ENCODE measurements around the gene CASQ1.
A peak's percentile ranks its signal among the peaks of the same experiment; 100 is the strongest.

CASQ1 gene

DNA sequence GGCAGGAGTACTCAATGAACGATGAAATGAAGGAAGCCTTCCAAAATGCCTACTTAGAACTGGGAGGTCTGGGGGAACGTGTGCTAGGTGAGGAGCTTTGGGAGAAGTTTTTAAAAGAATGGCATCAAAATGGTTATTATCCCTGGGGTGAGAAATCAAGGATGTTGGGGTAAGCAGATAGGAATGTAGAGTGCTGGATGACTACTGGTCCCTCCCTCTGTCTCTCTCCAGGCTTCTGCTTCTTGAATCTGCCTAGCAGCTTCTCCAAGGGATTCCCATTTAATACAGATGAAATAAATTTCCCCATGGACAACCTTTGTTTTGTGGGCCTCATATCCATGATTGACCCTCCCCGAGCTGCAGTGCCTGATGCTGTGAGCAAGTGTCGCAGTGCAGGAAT lies 19.0 kb upstream of the CASQ1 start:
- no peak overlapping the region for H3K9ac ChIP-seq (ENCODE audit: low read length)
- no peaks in the 10 kb centered on the region for H3K36me3 ChIP-seq (replicated peaks; ENCODE audit: low read depth, low read length)
- no peak overlapping the region for H3K4me2 ChIP-seq (ENCODE audit: low read length)
- H3K4me3 ChIP-seq (ENCODE audit: low read length), result no peak overlapping the region
- no peak overlapping the region for H3K27ac ChIP-seq (ENCODE audit: low read length)
- H3K4me1 ChIP-seq (ENCODE audit: low read length), result peaks cover 39% of the 10 kb centered on the region
- peaks cover 68% of the 10 kb centered on the region for H3K27me3 ChIP-seq (ENCODE audit: low read depth, low read length)
- H4K20me1 ChIP-seq (ENCODE audit: insufficient read depth, low read length), result no peaks in the 10 kb centered on the region
- no peaks in the 10 kb centered on the region for H3K79me2 ChIP-seq (ENCODE audit: low read length)
- H3K9me3 ChIP-seq (ENCODE audit: insufficient read depth, low read length), result no peaks in the 10 kb centered on the region
- H2AFZ ChIP-seq (ENCODE audit: low read depth, low read length), result no peak overlapping the region
- no peak for TF ChIP-seq EZH2phosphoT487 (IDR thresholded peaks at IDR 0.05; ENCODE audit: low read depth)
- TF ChIP-seq, protein P1, sequence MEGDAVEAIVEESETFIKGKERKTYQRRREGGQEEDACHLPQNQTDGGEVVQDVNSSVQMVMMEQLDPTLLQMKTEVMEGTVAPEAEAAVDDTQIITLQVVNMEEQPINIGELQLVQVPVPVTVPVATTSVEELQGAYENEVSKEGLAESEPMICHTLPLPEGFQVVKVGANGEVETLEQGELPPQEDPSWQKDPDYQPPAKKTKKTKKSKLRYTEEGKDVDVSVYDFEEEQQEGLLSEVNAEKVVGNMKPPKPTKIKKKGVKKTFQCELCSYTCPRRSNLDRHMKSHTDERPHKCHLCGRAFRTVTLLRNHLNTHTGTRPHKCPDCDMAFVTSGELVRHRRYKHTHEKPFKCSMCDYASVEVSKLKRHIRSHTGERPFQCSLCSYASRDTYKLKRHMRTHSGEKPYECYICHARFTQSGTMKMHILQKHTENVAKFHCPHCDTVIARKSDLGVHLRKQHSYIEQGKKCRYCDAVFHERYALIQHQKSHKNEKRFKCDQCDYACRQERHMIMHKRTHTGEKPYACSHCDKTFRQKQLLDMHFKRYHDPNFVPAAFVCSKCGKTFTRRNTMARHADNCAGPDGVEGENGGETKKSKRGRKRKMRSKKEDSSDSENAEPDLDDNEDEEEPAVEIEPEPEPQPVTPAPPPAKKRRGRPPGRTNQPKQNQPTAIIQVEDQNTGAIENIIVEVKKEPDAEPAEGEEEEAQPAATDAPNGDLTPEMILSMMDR (IDR thresholded peaks at IDR 0.05; ENCODE audit: low read depth, low read length), result no peak

DNA sequence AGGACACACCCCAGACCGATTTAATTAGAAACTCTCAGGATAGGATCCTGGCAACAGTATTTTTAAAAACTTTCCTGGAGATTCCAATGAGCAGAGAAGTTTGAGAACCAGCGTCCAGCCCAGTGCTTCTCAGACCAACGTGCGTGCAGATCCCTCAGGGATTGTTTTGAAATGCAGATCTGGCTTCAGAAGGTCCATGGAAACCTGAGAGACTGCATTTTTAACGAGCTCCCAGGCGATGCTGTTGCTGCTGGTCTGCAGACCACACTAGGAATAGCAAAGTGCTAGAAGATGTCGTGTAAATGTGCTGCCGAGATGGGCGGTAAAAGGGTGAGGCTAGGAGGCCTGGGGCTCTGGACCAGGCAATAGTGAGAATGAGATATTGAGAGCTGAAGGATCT lies 18.4 kb upstream of the CASQ1 start:
- Histone ChIP-seq H3K4me3 (ENCODE audit: low read length) (no peak overlapping the region), H3K9me3 (ENCODE audit: insufficient read depth, low read length) (no peaks in the 10 kb centered on the region), H2AFZ (ENCODE audit: low read depth, low read length) (no peak overlapping the region), H3K79me2 (ENCODE audit: low read length) (no peaks in the 10 kb centered on the region), H3K4me1 (ENCODE audit: low read length) (peaks cover 43% of the 10 kb centered on the region), H3K27me3 (ENCODE audit: low read depth, low read length) (peaks cover 62% of the 10 kb centered on the region), H4K20me1 (ENCODE audit: insufficient read depth, low read length) (no peaks in the 10 kb centered on the region), H3K9ac (ENCODE audit: low read length) (no peak overlapping the region), H3K4me2 (ENCODE audit: low read length) (no peak overlapping the region), H3K27ac (ENCODE audit: low read length) (no peak overlapping the region), H3K36me3 (replicated peaks; ENCODE audit: low read depth, low read length) (no peaks in the 10 kb centered on the region)
- TF ChIP-seq EZH2phosphoT487 (IDR thresholded peaks at IDR 0.05; ENCODE audit: low read depth), result no peak
- TF ChIP-seq, protein P1 (IDR thresholded peaks at IDR 0.05; ENCODE audit: low read depth, low read length), result no peak

DNA sequence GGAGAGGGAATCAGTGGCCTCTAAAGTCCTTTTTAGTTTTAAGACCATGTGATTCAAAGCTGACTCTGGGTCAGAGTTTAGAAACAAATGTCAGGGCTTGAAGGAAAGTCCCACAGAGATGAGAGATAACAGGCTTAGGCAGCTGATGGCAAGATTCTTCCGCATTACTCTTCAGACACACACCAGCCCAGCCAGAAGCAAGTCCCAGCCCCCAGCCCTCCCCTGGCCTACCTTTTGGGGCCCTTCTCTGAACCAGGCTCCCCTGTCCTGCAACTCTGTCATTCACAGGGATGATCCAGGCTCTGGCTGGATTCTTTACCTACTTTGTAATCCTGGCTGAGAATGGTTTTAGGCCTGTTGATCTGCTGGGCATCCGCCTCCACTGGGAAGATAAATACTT lies 13.1 kb upstream of the CASQ1 start:
- Histone ChIP-seq H3K4me1 (ENCODE audit: low read length) (peaks cover 15% of the 10 kb centered on the region), H3K27ac (ENCODE audit: low read length) (no peak overlapping the region; the same call in 1 of the 2 replicates), H3K4me3 (ENCODE audit: low read length) (peak overlapping the region; percentile 17; the same call in 1 of the 2 replicates), H3K36me3 (replicated peaks; ENCODE audit: low read depth, low read length) (no peaks in the 10 kb centered on the region), H3K27me3 (ENCODE audit: low read depth, low read length) (peaks cover 53% of the 10 kb centered on the region), H3K4me2 (ENCODE audit: low read length) (peak overlapping the region; percentile 20), H3K9me3 (ENCODE audit: insufficient read depth, low read length) (no peaks in the 10 kb centered on the region), H3K9ac (ENCODE audit: low read length) (no peak overlapping the region; the same call in 1 of the 2 replicates), H2AFZ (ENCODE audit: low read depth, low read length) (no peak overlapping the region; the same call in 1 of the 2 replicates), H4K20me1 (ENCODE audit: insufficient read depth, low read length) (no peaks in the 10 kb centered on the region), H3K79me2 (ENCODE audit: low read length) (no peaks in the 10 kb centered on the region)
- TF ChIP-seq, protein P1 (IDR thresholded peaks at IDR 0.05; ENCODE audit: low read depth, low read length), result no peak
- no peak for TF ChIP-seq EZH2phosphoT487 (IDR thresholded peaks at IDR 0.05; ENCODE audit: low read depth)

DNA sequence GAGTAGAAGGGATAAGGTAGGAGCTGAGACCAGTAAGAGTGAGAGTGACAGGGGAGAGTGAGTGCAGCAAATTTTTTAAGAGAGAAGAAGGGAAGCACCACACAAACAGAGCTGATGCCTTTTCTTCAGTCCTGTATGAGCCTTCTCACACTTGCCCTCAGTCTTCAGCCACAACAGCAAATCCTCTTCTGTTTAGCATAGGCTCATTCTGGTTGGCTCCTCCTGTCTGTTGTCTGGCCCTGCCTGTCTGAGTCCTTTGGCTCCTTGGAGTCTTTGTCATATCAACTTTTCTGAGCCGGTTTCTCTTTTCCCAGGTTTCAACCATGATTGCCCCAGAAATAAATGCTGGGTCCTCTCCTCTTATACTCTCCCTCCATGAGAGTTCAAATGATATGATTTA lies 12.7 kb upstream of the CASQ1 start:
- peak overlapping the region; percentile 20 for H3K4me2 ChIP-seq (ENCODE audit: low read length)
- H3K27me3 ChIP-seq (ENCODE audit: low read depth, low read length), result peaks cover 49% of the 10 kb centered on the region
- H3K27ac ChIP-seq (ENCODE audit: low read length), result no peak overlapping the region; the same call in 1 of the 2 replicates
- no peak for TF ChIP-seq EZH2phosphoT487 (IDR thresholded peaks at IDR 0.05; ENCODE audit: low read depth)
- TF ChIP-seq, protein P1 (IDR thresholded peaks at IDR 0.05; ENCODE audit: low read depth, low read length), result no peak
- no peaks in the 10 kb centered on the region for H3K9me3 ChIP-seq (ENCODE audit: insufficient read depth, low read length)
- H3K79me2 ChIP-seq (ENCODE audit: low read length), result no peaks in the 10 kb centered on the region
- H3K36me3 ChIP-seq (replicated peaks; ENCODE audit: low read depth, low read length), result no peaks in the 10 kb centered on the region
- peak overlapping the region; percentile 17; the same call in 1 of the 2 replicates for H3K4me3 ChIP-seq (ENCODE audit: low read length)
- no peak overlapping the region; the same call in 1 of the 2 replicates for H2AFZ ChIP-seq (ENCODE audit: low read depth, low read length)
- no peak overlapping the region; the same call in 1 of the 2 replicates for H3K9ac ChIP-seq (ENCODE audit: low read length)
- H3K4me1 ChIP-seq (ENCODE audit: low read length), result peaks cover 11% of the 10 kb centered on the region; the same call in 1 of the 2 replicates
- H4K20me1 ChIP-seq (ENCODE audit: insufficient read depth, low read length), result no peaks in the 10 kb centered on the region
